DOHH2 (cell line): ENCODE results near the gene CACNA1F.

Source experiments
- H3F3A ChIP-seq: fragments of 200-600 bp; sonication (generic), shearing (Covaris generic); 2 replicates; pipeline ENCODE4 v1.6.0; 2016; ENCODE audit warnings: antibody characterized with exemption, mild to moderate bottlenecking; ENCODE audit not compliant: control insufficient read depth, insufficient read depth
- H3K27ac ChIP-seq: fragments of 200-600 bp; sonication (generic); 2 replicates; pipeline ENCODE4 v1.5.1; 2014; ENCODE audit warnings: low read depth, mild to moderate bottlenecking, low read length, moderate library complexity
- H3K27me3 ChIP-seq: fragments of 200-600 bp; sonication (generic); 2 replicates; pipeline ENCODE4 v1.6.1; 2014; ENCODE audit warnings: mild to moderate bottlenecking, low read length, mixed read lengths; ENCODE audit not compliant: control insufficient read depth
- H3K36me3 ChIP-seq: fragments of 200-600 bp; sonication (generic); 2 replicates; pipeline ENCODE4 v1.6.1; 2014; ENCODE audit warnings: mild to moderate bottlenecking, low read length, moderate library complexity, mixed read lengths; ENCODE audit not compliant: control insufficient read depth
- H3K4me1 ChIP-seq: fragments of 200-600 bp; sonication (generic); 2 replicates; pipeline ENCODE4 v1.6.1; 2014; ENCODE audit warnings: mild to moderate bottlenecking, low read length, mixed read lengths; ENCODE audit not compliant: control insufficient read depth
- H3K4me2 ChIP-seq: fragments of 200-600 bp; sonication (generic); 2 replicates; pipeline ENCODE4 v1.6.0; 2014; ENCODE audit warnings: mild to moderate bottlenecking, low read length, moderate library complexity
- H3K4me3 ChIP-seq: fragments of 200-600 bp; sonication (generic); 2 replicates; pipeline ENCODE4 v1.5.1; 2014; ENCODE audit warnings: mild to moderate bottlenecking, low read length, mixed read lengths
- H3K79me2 ChIP-seq: fragments of 200-600 bp; sonication (generic); 2 replicates; pipeline ENCODE4 v1.6.1; 2014; ENCODE audit warnings: mild to moderate bottlenecking, low read length, mixed read lengths; ENCODE audit not compliant: control insufficient read depth
- H3K9me2 ChIP-seq: fragments of 200-600 bp; sonication (generic); replicated peaks from 2 replicates; pipeline ENCODE4 v1.6.1; 2014; ENCODE audit warnings: mild to moderate bottlenecking, low read length, mixed read lengths; ENCODE audit not compliant: control insufficient read depth
- H3K9me3 ChIP-seq: fragments of 200-600 bp; sonication (generic); 2 replicates; pipeline ENCODE4 v1.6.1; 2014; ENCODE audit warnings: antibody characterized with exemption, low read length, mixed read lengths; ENCODE audit not compliant: control insufficient read depth, insufficient read depth
- H4K20me1 ChIP-seq: fragments of 200-600 bp; sonication (generic); 2 replicates; pipeline ENCODE4 v1.6.0; 2014; ENCODE audit warnings: low read depth, mild to moderate bottlenecking, antibody characterized with exemption, low read length, moderate library complexity; ENCODE audit not compliant: control insufficient read depth, insufficient read depth
- CTCF ChIP-seq: fragments of 200-600 bp; sonication (generic); IDR thresholded peaks from one replicate; pipeline ENCODE4 v1.5.1; 2014; ENCODE audit warnings: antibody characterized with exemption, mild to moderate bottlenecking, low read depth, low read length; ENCODE audit not compliant: poor library complexity, severe bottlenecking
- EZH2phosphoT487 ChIP-seq: fragments of 200-600 bp; sonication (generic); IDR thresholded peaks from 2 replicates; pipeline ENCODE4 v1.6.1; 2017; ENCODE audit warnings: borderline replicate concordance, mild to moderate bottlenecking, antibody characterized with exemption, low read length, moderate library complexity, mixed read lengths

CACNA1F gene

DNA sequence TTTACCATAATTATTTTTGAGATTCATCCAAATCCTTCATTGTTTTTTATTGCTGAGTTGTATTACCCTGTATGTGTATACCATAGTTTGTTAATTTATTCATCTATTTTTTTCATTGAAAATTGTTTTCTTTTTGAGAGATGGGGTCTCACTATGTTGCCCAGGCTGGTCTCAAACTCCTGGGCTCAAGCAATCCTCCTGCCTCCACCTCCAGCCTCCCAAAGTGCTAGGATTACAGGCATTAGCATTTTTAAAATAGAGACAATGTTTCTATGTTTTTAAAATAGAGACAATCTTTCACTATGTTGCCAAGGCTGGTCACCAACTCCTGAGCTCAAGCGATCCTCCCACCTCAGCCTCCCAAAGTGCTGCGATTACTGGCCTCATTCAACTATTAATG, 72.2 kb downstream of the CACNA1F start:
- Histone ChIP-seq H3K4me1 (peaks cover 16% of the 10 kb centered on the region), H3K36me3 (no peaks in the 10 kb centered on the region), H3K4me3 (no peak overlapping the region), H4K20me1 (no peaks in the 10 kb centered on the region), H3K4me2 (no peak overlapping the region), H3K9me2 (no peaks in the 10 kb centered on the region), H3K27ac (no peak overlapping the region), H3K79me2 (no peaks in the 10 kb centered on the region), H3K27me3 (no peaks in the 10 kb centered on the region), H3F3A (no peaks in the 10 kb centered on the region), H3K9me3 (no peaks in the 10 kb centered on the region)
- no peak for TF ChIP-seq CTCF
- no peak for TF ChIP-seq EZH2phosphoT487

- Histone ChIP-seq H3K9me2 (no peaks in the 10 kb centered on the region), H3K4me2 (no peak overlapping the region), H3K9me3 (no peaks in the 10 kb centered on the region), H3F3A (no peaks in the 10 kb centered on the region), H3K4me3 (no peak overlapping the region), H3K27ac (no peak overlapping the region), H3K4me1 (peaks cover 10% of the 10 kb centered on the region), H3K27me3 (no peaks in the 10 kb centered on the region), H3K79me2 (peaks cover 4% of the 10 kb centered on the region; the same call in 1 of the 2 replicates), H4K20me1 (no peaks in the 10 kb centered on the region), H3K36me3 (no peaks in the 10 kb centered on the region)
- TF ChIP-seq EZH2phosphoT487 = no peak
- TF ChIP-seq CTCF = no peak
Measured at GRCh38 chrX:49157194-49157593, 75.9 kb downstream of the CACNA1F start.

GRCh38 chrX:49155900-49156837, 77.0 kb downstream of the CACNA1F start:
- Histone ChIP-seq H3K9me3 (no peaks in the 10 kb centered on the region), H4K20me1 (no peaks in the 10 kb centered on the region), H3K4me3 (peak overlapping the region; percentile 85), H3K4me2 (peak overlapping the region; percentile 91), H3K27me3 (no peaks in the 10 kb centered on the region), H3F3A (no peaks in the 10 kb centered on the region), H3K79me2 (peaks cover 4% of the 10 kb centered on the region; the same call in 1 of the 2 replicates), H3K4me1 (peaks cover 10% of the 10 kb centered on the region), H3K9me2 (no peaks in the 10 kb centered on the region), H3K36me3 (no peaks in the 10 kb centered on the region), H3K27ac (peak overlapping the region; percentile 85)
- TF ChIP-seq EZH2phosphoT487 (no peak), CTCF (peak; percentile 53)
